Measurements from ENCODE around the gene PKP1. TPM values are rescaled to one million over a fixed set of nuclear protein-coding genes. Genes with fewer than 3 reads are reported as not detected.

PKP1 gene
- total and polyA plus RNA-seq, 8 donors, result 0.17 to 2.8 (median 0.20) TPM

GRCh38 chr1:201248721-201249559, 34.4 kb upstream of the PKP1 start:
- DNase-seq, result no peak
- Histone ChIP-seq H3K4me3 (no peak overlapping the region), H3K27me3 (peaks cover 3 to 10% of the 10 kb centered on the region in 2 donors), H3K9me3 (no peaks in the 10 kb centered on the region), H3K27ac (no peak overlapping the region), H3K4me1 (no peaks in the 10 kb centered on the region), H3K36me3 (no peaks in the 10 kb centered on the region)
- ATAC-seq, result no peak
- intact Hi-C loops (cut with DNase I), result no loop called here
- TF ChIP-seq CTCF (IDR thresholded peaks at IDR 0.05), result no peak

- peaks cover 0 to under 1% of the 10 kb centered on the region in 2 donors for H3K27me3 ChIP-seq
- H3K9me3 ChIP-seq, result no peaks in the 10 kb centered on the region
- no peaks in the 10 kb centered on the region for H3K36me3 ChIP-seq
- no peak overlapping the region for H3K4me3 ChIP-seq
- TF ChIP-seq CTCF (IDR thresholded peaks at IDR 0.05), result no peak
- ATAC-seq (no peak), DNase-seq (no peak)
- no peak overlapping the region for H3K27ac ChIP-seq
- no peaks in the 10 kb centered on the region for H3K4me1 ChIP-seq
- intact Hi-C loops (cut with DNase I), result loop anchor here in 1 of 2 donors (10.0 kb wide), 1 partner anchor 104 kb away; no protein-coding TSS in a partner anchor
Measured at GRCh38 chr1:201250326-201251011, 32.8 kb upstream of the PKP1 start.

- no peak overlapping the region for H3K4me3 ChIP-seq
- DNase-seq (no peak), ATAC-seq (no peak)
- intact Hi-C loops (cut with DNase I), result loop anchor here in 1 of 2 donors (10.0 kb wide), 1 partner anchor 103 kb away; no protein-coding TSS in a partner anchor
- no peaks in the 10 kb centered on the region for H3K36me3 ChIP-seq
- no peak for TF ChIP-seq CTCF (IDR thresholded peaks at IDR 0.05)
- no peaks in the 10 kb centered on the region for H3K9me3 ChIP-seq
- H3K27ac ChIP-seq, result no peak overlapping the region
- no peaks in the 10 kb centered on the region for H3K27me3 ChIP-seq
- H3K4me1 ChIP-seq, result no peaks in the 10 kb centered on the region
Measured at GRCh38 chr1:201251411-201251810, 31.9 kb upstream of the PKP1 start.

- ATAC-seq, result no peak
- no peak overlapping the region for H3K4me3 ChIP-seq
- H3K4me1 ChIP-seq, result no peaks in the 10 kb centered on the region
- H3K27ac ChIP-seq, result no peak overlapping the region
- TF ChIP-seq CTCF (IDR thresholded peaks at IDR 0.05), result no peak
- no peaks in the 10 kb centered on the region for H3K9me3 ChIP-seq
- no peaks in the 10 kb centered on the region for H3K27me3 ChIP-seq
- no peak for DNase-seq
- H3K36me3 ChIP-seq, result no peaks in the 10 kb centered on the region
- intact Hi-C loops (cut with DNase I), result loop anchor here in 1 of 2 donors (10.0 kb wide), 1 partner anchor 103 kb away; no protein-coding TSS in a partner anchor
Measured at GRCh38 chr1:201251851-201252430, 31.4 kb upstream of the PKP1 start.

Measured in left lung (tissue), 10 donors.